Activated T-cell treated with anti-CD3 and anti-CD28 coated beads for 1 hour (primary cell): ENCODE data around the gene CSNK2B.

Experiments used
- DNase-seq: peaks from one replicate; pipeline ENCODE4 v3.0.0-alpha.2; 2020; ENCODE audit warnings: low read depth

Gene CSNK2B

DNA sequence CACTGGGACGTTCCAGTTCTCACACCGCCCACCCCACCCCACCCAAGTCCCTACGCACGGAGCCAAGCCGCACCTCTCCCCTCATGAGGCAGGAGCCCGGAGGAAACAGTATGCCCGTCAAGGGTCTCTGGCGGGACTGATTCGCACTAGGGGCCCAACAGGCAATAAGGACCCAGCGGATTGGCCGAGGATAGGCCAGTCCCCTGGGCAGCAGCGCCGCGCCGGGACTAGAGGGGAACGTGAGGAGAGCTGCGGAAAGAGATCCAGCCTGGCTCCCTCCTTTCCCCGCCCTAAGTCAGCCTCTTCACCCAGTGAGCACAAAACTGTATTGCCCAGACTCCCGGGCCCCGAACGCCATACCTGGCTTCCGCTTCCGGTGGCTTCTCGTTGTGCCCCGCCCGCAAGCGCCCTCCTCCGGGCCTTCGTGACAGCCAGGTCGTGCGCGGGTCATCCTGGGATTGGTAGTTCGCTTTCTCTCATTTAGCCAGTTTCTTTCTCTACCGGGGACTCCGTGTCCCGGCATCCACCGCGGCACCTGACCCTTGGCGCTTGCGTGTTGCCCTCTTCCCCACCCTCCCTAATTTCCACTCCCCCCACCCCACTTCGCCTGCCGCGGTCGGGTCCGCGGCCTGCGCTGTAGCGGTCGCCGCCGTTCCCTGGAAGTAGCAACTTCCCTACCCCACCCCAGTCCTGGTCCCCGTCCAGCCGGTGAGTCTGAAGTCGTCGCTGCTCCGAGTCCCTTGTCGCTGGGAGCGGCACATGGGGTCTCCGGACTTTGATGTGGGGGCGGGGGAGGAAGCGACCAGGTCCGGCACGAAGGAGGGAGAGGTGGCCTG lies at the start of gene CSNK2B:
Gene CSNK2B, plus strand, starts transcription at position 580 of the 836 bp plus-strand sequence. CDS start 752 bp downstream, outside the sequence.
- DNase-seq, result peak; percentile 95

DNA sequence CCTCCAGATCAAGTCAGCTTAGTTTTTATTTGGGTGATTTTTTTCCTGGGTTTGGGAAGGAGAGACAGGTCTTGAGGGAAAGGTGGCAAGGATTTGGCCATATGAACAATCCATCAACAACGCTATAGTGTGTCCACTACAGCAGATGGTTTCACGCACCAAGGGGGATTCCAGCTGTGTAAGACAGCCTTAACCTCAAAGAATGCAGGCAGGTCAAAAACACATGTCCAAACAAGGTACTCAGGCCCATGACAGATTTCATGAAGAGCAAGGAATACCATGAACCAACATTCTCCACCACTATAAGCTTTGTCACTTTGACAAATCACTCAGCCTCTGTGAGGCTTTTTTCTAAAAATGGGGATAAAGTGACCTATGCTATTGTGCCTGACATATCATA lies 48.9 kb upstream of the CSNK2B start:
- no peak for DNase-seq

DNA sequence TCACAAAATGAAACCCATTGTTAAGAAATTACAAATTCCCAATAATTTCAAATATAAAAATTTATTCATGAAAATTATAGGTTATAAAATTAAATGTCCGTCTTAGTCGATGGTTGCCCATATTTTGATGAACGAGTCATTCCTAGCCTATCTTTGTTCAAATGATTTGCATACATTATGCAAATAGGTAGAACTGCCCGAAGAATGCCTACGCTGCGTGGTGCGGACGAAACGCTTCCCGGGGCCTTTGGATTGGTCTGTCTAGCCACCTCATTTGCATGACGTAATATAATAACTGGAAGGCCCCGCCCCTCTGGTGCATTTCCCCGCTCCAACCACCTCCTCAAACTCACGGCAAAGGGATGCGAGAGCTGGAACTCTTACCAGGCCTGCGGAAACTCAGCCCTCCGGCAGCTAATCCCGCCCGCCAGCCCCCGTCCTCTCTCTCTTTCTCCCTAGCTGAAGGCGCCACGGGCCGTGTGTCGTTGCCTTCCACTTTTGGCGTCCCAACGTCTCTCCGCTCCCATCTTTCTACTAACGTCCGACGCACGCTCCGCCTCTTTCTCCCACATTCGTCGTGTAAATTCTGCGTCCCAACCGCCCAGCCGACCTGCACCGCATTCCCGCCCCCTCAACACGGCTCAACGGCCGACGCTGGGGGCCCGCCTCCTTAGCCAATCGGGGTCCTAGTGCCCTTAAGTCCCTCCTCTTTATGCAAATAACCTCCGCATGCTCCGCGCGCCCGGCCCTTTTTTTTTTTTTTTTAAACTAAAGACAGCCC lies 45.9 kb upstream of the CSNK2B start:
- peak; percentile 91 for DNase-seq

GRCh38 chr6:31620586-31621319 lies 45.1 kb upstream of the CSNK2B start, which contains the start of gene PRRC2A:
TSS of gene PRRC2A (plus strand) at chr6:31620715. CDS start at chr6:31622790, 2,075 bp downstream.
- peak; percentile 68 for DNase-seq

DNA sequence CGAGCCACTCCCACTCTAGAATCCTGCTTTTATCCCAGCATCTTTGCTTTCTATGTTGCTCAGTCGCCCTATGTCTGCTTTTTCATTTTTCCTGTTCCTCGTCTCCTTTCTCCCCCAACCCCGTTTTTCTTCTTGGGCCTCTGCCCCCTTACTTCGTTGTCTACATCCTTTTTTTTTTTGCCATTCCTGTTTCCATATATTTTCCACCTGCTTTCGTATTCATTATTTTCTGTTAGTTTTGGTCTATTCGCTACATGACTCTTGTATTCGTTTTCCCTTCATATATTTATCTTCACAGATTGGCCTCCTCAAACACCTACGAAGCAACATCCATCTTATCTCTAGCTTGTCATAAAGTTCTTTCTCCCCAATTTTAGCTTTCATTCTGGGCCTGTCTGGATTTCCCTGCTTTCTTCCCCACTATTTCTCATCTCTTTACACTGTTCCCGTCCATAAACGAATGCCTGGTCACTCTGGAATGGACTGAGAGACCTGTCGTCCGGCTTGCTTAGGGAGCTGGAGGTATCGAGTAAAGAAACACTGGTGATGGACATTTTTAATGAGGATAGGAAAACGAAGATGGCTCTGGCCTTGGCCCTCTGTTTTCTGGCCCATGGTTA lies 44.5 kb upstream of the CSNK2B start:
- no peak for DNase-seq

DNA sequence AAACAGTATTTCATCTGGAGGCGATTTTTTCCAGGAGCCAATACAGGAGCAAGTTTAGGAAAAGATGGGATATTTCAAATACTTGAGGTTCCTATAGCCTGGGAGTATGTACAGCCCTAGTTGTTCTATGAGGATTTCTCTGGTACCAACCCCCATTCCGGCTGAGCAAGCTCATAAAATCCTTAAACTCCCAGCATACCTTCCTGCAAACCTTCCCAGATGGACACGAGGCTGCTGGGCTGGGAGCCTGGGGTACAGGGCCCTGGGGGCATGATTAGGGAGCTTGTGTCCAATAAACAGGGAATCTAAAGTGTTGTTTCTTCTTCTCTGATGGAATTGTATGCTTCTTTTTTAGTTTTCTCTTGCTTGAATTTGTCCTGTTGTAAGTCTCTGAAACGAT lies 43.9 kb upstream of the CSNK2B start:
- no peak for DNase-seq

DNA sequence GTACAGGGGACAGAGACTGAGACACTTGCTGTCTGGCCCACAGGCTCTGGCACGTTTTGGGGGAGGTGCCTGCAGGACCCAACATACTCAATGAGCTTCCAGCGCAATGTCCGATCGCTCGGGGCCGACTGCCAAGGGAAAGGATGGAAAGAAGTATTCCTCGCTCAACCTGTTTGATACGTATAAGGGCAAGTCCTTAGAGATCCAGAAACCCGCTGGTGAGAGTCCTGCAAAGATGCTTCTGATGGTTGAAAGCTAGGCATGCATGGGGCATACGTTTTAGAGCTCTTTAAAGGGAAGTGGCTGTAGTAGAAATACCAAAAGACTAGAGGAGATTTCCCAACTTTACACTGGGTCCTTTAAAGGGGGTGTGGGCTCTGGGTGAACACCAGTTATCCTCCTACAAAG lies 43.2 kb upstream of the CSNK2B start:
- DNase-seq, result no peak

DNA sequence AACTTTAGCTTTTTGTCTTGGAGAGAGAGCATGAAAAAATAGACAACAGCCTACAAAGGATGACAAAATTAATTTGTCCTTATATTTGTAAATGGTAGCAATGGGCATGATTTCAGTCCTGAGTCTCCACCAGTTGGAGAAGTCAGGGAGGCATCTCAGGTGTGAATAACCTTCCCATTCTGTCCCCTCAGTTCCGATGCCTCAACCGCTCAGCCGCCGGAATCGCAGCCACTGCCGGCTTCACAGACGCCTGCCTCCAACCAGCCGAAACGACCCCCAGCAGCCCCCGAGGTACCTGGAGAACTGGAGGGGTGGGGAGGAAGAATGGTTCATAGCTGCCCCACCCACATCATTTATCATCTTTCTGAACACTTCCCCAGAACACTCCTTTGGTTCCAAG lies 41.8 kb upstream of the CSNK2B start:
- no peak for DNase-seq

- no peak for DNase-seq
These were observed 38.9 kb upstream of the CSNK2B start for GRCh38 chr6:31626952-31627351.

- no peak for DNase-seq
These were observed 38.1 kb upstream of the CSNK2B start for GRCh38 chr6:31627690-31628287.

- DNase-seq, result no peak
These were observed 36.9 kb upstream of the CSNK2B start for GRCh38 chr6:31629014-31629413.

DNA sequence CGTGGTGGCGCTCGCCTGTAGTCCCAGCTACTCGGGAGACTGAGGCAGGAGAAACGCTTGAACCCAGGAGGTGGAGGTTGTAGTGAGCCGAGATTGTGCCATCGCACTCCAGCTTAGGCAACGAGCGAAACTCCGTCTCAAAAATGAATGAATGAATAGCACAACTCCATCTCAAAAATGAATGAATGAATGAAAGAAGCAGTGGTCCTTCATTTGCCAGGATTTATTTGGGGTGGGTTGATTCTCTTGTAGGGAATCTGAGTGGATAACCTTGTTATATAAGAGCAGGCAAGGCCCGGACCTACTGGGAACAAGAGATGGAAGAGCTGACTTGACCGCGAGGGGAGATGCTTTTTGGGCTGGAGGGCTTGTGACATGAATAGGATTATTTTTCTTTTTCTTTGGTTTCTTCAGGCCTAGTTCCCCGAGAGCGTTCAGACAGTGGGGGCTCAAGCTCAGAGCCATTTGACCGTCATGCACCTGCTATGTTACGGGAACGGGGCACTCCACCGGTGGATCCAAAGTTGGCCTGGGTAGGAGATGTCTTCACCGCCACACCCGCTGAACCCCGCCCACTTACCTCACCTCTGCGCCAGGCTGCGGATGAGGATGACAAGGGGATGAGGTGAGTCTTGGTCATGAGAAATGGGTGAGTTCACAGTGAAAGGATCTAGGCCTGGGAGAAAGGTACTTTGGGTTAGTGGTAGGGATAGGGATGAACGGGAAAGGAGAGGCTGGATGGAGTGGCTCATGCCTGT lies 35.5 kb upstream of the CSNK2B start:
- no peak for DNase-seq

DNA sequence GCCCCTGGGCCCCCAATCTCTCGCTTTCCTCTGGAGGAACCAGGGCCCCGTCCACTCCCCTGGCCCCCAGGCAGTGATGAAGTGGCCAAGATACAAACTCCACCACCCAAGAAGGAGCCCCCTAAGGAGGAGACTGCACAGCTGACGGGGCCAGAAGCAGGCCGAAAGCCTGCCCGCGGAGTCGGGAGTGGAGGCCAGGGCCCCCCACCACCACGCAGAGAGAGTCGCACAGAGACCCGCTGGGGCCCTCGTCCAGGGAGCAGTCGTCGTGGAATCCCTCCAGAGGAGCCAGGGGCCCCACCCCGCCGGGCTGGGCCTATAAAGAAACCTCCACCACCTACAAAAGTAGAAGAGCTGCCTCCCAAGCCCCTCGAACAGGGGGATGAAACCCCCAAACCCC lies 34.7 kb upstream of the CSNK2B start:
- no peak for DNase-seq

- DNase-seq, result no peak
These were observed 34.1 kb upstream of the CSNK2B start for GRCh38 chr6:31631681-31632278.

- no peak for DNase-seq
These were observed 33.5 kb upstream of the CSNK2B start for GRCh38 chr6:31632279-31632946.

DNA sequence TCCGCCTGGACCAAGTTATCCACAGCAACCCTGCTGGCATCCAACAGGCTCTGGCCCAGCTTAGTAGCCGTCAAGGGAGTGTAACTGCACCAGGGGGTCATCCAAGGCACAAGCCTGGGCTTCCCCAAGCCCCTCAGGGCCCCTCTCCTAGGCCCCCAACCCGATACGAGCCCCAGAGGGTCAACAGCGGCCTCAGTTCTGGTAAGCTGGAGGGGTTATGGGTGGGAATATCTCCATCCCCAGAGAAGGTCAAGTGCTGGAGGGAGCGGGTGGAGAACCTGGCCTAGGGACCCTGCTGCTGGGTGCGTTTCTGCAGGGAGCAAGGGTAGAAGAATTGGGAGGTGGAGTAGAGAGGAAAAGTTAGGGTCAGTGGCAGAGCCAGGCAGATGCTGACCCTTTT lies 32.4 kb upstream of the CSNK2B start:
- DNase-seq, result no peak

DNA sequence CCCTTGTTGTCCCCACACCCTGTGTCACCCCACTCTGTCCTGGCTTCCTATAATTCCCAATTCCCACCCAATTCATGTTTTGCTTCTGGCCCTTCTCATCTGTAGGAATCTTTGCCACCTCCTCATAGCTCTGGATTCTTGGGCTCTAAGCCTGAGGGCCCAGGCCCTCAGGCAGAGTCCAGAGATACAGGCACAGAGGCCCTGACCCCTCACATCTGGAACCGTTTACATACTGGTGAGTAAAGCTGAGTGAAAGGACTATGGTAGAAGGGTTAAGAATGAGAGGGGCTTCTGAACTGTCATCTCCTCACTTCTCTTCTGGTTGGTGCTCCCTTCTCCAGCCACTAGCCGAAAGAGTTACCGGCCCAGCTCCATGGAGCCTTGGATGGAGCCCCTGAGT lies 31.7 kb upstream of the CSNK2B start:
- no peak for DNase-seq

GRCh38 chr6:31634969-31635575 lies 30.8 kb upstream of the CSNK2B start:
- no peak for DNase-seq
